Tibial artery (tissue), 4 donors: ENCODE measurements around the gene RBFOX1.

Experiments
- DNase-seq, 2 donors: peaks; one replicate each; pipeline ENCODE4 v3.0.0-alpha.2; 2019
- H3K27ac ChIP-seq, 2 donors: fragments of 200-600 bp; sonication (generic) in 1 of 2; 1 replicate in 1 of 2; 2 replicates in 1 of 2; pipeline ENCODE4 v1.5.1; 2018 to 2019; ENCODE audit warnings: mild to moderate bottlenecking in 1 of 2
- H3K27me3 ChIP-seq, 2 donors: fragments of 200-600 bp; sonication (generic) in 1 of 2; one replicate each; pipeline versions ENCODE4 v1.5.1 to v1.6.0; 2016 to 2019
- H3K36me3 ChIP-seq, 3 donors: fragments of 200-600 bp; sonication (generic) in 2 of 3; one replicate each; pipeline ENCODE4 v1.5.1; 2016 to 2019; ENCODE audit warnings: mild to moderate bottlenecking in 2 of 3
- H3K4me1 ChIP-seq, 4 donors: fragments of 200-600 bp; sonication (generic) in 2 of 4; 1 replicate in 3 of 4; 2 replicates in 1 of 4; pipeline ENCODE4 v1.5.1; 2016 to 2019
- H3K4me3 ChIP-seq, 2 donors: fragments of 200-600 bp; sonication (generic) in 1 of 2; 1 replicate in 1 of 2; 2 replicates in 1 of 2; pipeline ENCODE4 v1.5.1; 2018 to 2019; ENCODE audit warnings: mild to moderate bottlenecking in 2 of 2
- H3K9me3 ChIP-seq, 3 donors: fragments of 200-600 bp; sonication (generic) in 1 of 3; one replicate each; pipeline ENCODE4 v1.5.1; 2016 to 2019
- CTCF ChIP-seq, 2 experiments: fragments of 200-600 bp in 1 of 2; fragments of 450-650 bp in 1 of 2; IDR thresholded peaks; one replicate each; pipeline ENCODE4 v1.5.1; 2017 to 2019; ENCODE audit warnings: antibody characterized with exemption in 2 of 2, mild to moderate bottlenecking in 1 of 2, moderate library complexity in 1 of 2
- intact Hi-C: fragments of 100-400 bp; cut with DNase I; formaldehyde crosslinking; loops from one replicate; pipeline ENCODE4 v1.15.0; 2023; ENCODE audit warnings: low total_unique reads

Gene RBFOX1

DNA sequence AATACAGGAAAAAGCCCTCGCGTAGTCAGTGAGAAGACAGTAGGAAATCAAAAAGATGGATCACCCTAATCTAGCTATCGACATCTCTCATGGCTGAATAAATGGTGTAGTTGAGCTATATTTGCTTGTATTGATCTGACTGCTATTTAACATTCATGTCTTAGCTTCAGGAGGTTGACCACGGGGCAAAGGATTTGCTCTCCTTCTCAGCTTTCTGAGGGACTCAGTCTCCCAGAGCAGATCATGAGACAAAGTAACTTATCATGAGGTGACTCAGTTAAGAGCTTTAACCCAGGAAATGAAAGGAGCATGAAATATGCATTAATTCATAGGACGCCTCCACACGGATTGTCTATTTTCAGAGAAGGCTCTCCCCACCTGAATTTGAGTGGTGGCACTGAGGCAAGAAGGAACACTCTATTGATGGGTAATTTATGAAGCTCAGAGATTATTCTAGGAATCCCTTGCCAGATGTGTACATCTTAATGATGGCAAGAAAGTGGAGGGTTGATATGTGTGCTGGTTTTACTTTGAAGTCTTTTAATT is 608 bp downstream of the RBFOX1 start:
- Histone ChIP-seq H3K27ac (no peak overlapping the region), H3K4me1 (no peaks in the 10 kb centered on the region), H3K4me3 (no peak overlapping the region), H3K36me3 (no peaks in the 10 kb centered on the region), H3K27me3 (no peaks in the 10 kb centered on the region), H3K9me3 (no peaks in the 10 kb centered on the region)
- no peak for TF ChIP-seq CTCF (IDR thresholded peaks at IDR 0.05)
- DNase-seq = no peak
- intact Hi-C loops = no loop called here

DNA sequence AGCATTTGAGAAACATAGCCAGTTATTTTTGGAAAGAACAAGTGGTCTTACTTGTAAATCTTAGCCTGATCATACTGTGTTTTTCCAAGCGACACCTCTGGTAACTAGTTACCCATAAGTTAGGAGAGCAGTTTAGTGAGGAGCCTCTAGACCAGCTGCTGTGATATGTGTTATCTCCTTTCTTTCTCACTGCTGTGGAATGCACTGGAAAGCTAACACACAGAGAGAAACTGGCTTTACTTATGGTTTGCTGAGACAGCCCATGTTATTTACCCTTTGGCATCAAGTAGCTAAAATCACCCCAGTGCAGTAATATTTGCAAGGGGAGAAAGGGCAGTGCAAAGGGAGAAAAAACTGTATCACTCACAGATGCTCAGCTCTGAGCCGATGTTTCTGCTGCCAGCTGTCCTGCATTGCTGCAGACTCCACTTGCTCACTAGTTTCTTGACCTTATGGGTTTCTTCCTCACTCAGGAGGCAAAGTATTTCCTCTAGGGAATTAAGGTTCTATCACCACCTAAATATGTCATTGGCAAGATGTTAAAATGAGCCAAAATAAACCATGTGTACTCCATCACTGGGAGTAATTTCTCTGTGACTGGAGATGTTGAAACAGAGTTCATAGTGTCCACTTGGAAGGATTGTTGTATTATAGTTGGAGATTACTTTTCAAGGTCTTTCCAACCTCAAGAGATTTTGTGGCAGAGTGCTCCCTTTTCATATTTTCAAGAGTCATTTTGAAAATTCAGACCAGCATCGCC is 2.3 kb downstream of the RBFOX1 start:
- DNase-seq = no peak
- TF ChIP-seq CTCF (IDR thresholded peaks at IDR 0.05) = no peak
- Histone ChIP-seq H3K27ac (no peak overlapping the region), H3K27me3 (no peaks in the 10 kb centered on the region), H3K4me3 (no peak overlapping the region), H3K4me1 (no peaks in the 10 kb centered on the region), H3K36me3 (no peaks in the 10 kb centered on the region), H3K9me3 (no peaks in the 10 kb centered on the region)
- intact Hi-C loops = no loop called here

DNA sequence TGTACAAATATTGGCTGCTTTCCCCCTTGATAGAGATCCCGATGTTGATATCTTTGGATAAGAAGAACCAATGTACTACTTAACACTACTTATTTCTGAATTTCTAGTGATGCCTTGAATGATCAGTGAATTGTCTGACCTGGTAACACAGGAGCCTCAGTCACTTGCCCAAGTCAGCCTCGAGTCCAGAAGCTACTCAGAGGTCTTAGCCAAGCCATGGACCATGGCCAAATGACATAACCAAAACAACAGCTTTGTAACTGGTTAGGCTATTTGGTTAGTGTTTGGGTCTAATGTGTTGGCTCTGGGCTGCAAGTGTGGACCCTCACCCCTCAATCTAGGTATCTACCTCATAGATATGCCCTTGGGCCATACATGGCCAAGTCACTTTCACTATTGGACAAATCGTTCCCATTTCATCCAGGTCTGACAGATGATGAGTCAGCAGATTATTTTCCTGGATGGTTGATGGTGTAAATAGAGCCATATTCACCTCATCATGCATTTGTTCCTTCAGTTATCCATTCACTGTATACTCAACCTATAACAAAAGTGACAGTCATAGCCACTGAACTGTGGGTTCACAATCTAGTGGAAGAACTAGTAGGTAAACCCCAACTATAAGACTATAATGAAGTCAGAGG is 3.5 kb downstream of the RBFOX1 start:
- TF ChIP-seq CTCF (IDR thresholded peaks at IDR 0.05) = no peak
- Histone ChIP-seq H3K4me3 (no peak overlapping the region), H3K4me1 (no peaks in the 10 kb centered on the region), H3K9me3 (no peaks in the 10 kb centered on the region), H3K27ac (no peak overlapping the region), H3K27me3 (no peaks in the 10 kb centered on the region), H3K36me3 (no peaks in the 10 kb centered on the region)
- intact Hi-C loops = no loop called here
- no peak for DNase-seq

DNA sequence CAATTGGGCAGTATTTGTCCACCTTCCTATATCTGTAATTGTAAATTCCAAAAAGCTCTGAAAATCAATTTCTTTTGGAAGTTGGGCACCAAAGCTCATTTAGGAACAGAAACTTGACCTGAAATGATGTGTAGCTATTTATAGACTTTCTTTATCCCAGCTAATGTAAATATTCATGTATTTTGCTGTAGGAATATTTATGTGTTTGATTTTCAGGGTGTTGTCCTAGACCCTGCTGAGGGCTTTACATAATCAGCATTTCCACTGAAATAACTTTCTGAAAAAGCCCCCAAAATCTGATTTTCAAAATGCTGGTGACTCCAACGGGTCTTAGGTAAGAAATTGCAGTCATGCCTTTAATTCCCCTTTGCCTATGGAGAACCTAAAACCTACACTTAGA is 4.1 kb downstream of the RBFOX1 start:
- no peak for TF ChIP-seq CTCF (IDR thresholded peaks at IDR 0.05)
- no peaks in the 10 kb centered on the region for H3K4me1 ChIP-seq

GRCh38 chr16:7338826-7339225 is 6.2 kb downstream of the RBFOX1 start:
- Histone ChIP-seq H3K9me3 (no peaks in the 10 kb centered on the region), H3K36me3 (no peaks in the 10 kb centered on the region), H3K27me3 (no peaks in the 10 kb centered on the region), H3K27ac (no peak overlapping the region), H3K4me1 (no peaks in the 10 kb centered on the region), H3K4me3 (no peak overlapping the region)
- intact Hi-C loops = no loop called here
- no peak for DNase-seq
- TF ChIP-seq CTCF (IDR thresholded peaks at IDR 0.05) = no peak

More for the DNA sequence above, 4.1 kb downstream of the RBFOX1 start:
- Histone ChIP-seq H3K27me3 (no peaks in the 10 kb centered on the region), H3K36me3 (no peaks in the 10 kb centered on the region), H3K9me3 (no peaks in the 10 kb centered on the region), H3K27ac (no peak overlapping the region), H3K4me3 (no peak overlapping the region)
- intact Hi-C loops = no loop called here
- DNase-seq = no peak
